Measurements from ENCODE around the gene GOLGA8B. TPM values are rescaled to one million over a fixed set of nuclear protein-coding genes. Genes with fewer than 3 reads are reported as not detected.

The GOLGA8B gene
- total and polyA plus RNA-seq, 12 donors = 4.0 to 80.6 (median 21.4) TPM

DNA sequence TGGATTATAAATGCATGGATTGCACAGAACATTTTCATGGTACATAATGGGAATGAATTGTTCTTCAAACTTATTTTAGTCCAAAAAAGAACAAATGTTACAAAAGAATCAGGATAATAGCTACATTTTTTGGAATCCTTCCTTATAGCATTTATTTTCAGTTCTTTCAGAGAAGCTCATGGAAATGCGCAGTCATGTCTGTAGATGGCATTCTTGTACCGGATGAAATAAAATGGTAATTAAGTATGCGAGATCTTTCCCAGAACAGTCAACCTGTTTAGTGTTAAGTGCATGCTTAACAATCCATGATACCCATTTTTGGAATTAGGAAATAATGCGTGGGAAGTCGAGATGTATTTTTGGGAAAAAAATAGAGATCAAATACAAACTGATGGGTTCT lies 38.2 kb upstream of the GOLGA8B start:
- ATAC-seq (peak in 1 of 8 donors; percentile 50), DNase-seq (no peak)
- Histone ChIP-seq H3K9me3 (no peaks in the 10 kb centered on the region), H3K4me3 (no peak overlapping the region), H3K27me3 (peaks cover 0 to 7% (median 0%) of the 10 kb centered on the region in 7 donors), H3K4me1 (peaks cover 0 to 17% (median 6%) of the 10 kb centered on the region in 9 donors), H3K36me3 (no peaks in the 10 kb centered on the region), H3K27ac (no peak overlapping the region)
- WGBS, 2 donors = 41 to 53% methylated on average over 5 of the region's 5 CpGs
- intact Hi-C loops (cut with DNase I) = loop anchor here in 9 of 10 donors (2.0 to 10.0 kb wide), 4 partner anchors 293 to 301 kb away; no protein-coding TSS in a partner anchor
- TF ChIP-seq, protein P1, sequence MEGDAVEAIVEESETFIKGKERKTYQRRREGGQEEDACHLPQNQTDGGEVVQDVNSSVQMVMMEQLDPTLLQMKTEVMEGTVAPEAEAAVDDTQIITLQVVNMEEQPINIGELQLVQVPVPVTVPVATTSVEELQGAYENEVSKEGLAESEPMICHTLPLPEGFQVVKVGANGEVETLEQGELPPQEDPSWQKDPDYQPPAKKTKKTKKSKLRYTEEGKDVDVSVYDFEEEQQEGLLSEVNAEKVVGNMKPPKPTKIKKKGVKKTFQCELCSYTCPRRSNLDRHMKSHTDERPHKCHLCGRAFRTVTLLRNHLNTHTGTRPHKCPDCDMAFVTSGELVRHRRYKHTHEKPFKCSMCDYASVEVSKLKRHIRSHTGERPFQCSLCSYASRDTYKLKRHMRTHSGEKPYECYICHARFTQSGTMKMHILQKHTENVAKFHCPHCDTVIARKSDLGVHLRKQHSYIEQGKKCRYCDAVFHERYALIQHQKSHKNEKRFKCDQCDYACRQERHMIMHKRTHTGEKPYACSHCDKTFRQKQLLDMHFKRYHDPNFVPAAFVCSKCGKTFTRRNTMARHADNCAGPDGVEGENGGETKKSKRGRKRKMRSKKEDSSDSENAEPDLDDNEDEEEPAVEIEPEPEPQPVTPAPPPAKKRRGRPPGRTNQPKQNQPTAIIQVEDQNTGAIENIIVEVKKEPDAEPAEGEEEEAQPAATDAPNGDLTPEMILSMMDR (IDR thresholded peaks at IDR 0.05) = peak; percentile 11 to 63 (median 40)

DNA sequence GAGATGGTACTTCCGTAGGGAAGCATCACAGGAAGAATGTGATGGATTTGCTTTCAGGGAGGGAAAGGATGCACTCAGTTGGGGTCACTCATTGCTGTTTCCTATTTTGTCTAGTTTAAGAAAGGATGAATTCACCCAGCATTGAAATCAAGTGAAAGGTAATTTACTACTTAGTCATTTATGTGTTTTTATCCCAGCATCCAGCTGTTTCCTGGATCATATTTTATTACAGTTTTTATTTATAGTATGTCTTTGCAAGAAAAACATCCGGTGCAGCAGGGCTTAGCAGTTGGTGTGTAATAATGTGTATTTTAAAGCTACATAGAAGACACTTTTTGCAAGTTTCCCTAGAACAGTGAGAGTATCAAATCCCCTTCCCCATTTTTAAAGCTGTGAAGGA lies 37.4 kb upstream of the GOLGA8B start:
- H3K27me3 ChIP-seq = peaks cover 0 to 7% (median 0%) of the 10 kb centered on the region in 7 donors
- H3K27ac ChIP-seq = no peak overlapping the region
- ATAC-seq (no peak), DNase-seq (no peak)
- intact Hi-C loops (cut with DNase I) = loop anchor here in 9 of 10 donors (2.0 to 10.0 kb wide), 4 partner anchors 294 to 301 kb away; no protein-coding TSS in a partner anchor
- no peak overlapping the region for H3K4me3 ChIP-seq
- 34 to 46% methylated on average over 2 of the region's 2 CpGs for WGBS, 2 donors
- H3K9me3 ChIP-seq = no peaks in the 10 kb centered on the region
- no peaks in the 10 kb centered on the region for H3K36me3 ChIP-seq
- H3K4me1 ChIP-seq = peaks cover 0 to 17% (median 6%) of the 10 kb centered on the region in 9 donors
- TF ChIP-seq, protein P1 (IDR thresholded peaks at IDR 0.05) = no peak

DNA sequence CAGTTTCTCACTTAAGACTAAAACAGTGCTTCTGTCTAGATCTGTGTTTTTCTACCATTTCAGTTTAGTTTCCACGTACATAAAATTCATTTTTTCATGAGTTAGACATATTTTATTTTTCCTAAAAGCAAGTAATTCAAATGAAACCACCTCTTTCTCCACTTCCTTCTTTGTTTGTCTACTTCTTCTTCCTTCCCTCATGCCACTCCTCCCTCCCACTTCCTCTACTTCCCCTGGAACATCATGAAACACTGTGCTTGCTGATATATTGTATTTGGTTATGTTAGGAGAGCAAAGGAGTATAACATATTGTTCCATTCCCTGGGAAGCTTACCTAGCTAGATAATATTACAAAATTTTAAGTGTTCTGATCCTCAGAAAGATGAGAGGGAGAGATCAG lies 36.7 kb upstream of the GOLGA8B start:
- no peaks in the 10 kb centered on the region for H3K9me3 ChIP-seq
- H3K4me1 ChIP-seq = peaks cover 0 to 17% (median 6%) of the 10 kb centered on the region in 9 donors
- 0 to 33% methylated on average over 1 of the region's 1 CpG for WGBS, 2 donors
- H3K27me3 ChIP-seq = peaks cover 0 to 7% (median 0%) of the 10 kb centered on the region in 7 donors
- DNase-seq (no peak), ATAC-seq (no peak)
- TF ChIP-seq, protein P1 (IDR thresholded peaks at IDR 0.05) = no peak
- H3K27ac ChIP-seq = no peak overlapping the region
- H3K36me3 ChIP-seq = no peaks in the 10 kb centered on the region
- no peak overlapping the region for H3K4me3 ChIP-seq
- intact Hi-C loops (cut with DNase I) = loop anchor here in 9 of 10 donors (2.0 to 10.0 kb wide), 4 partner anchors 295 to 302 kb away; no protein-coding TSS in a partner anchor

DNA sequence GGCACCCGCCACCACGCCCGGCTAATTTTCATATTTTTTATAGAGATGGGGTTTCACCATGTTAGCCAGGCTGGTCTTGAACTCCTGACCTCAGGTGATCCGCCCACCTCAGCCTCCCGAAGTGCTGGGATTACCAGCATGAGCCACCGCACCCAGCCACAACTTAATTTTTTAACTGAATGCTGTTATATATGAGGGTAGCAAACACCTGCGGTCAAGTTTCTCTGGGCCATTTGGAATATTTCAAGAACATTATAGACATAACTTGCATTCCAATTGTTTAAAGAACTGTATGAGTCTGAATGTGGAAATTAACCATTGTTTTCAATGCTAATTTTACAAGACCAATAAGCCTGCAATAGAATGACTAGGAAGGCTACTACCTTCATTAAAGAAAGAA lies 35.7 kb upstream of the GOLGA8B start:
- peaks cover 0 to 7% (median 0%) of the 10 kb centered on the region in 7 donors for H3K27me3 ChIP-seq
- H3K27ac ChIP-seq = no peak overlapping the region
- TF ChIP-seq, protein P1 (IDR thresholded peaks at IDR 0.05) = no peak
- no peaks in the 10 kb centered on the region for H3K9me3 ChIP-seq
- 93 to 95% methylated on average over 7 of the region's 7 CpGs for WGBS, 2 donors
- H3K4me3 ChIP-seq = no peak overlapping the region
- no peaks in the 10 kb centered on the region for H3K36me3 ChIP-seq
- intact Hi-C loops (cut with DNase I) = loop anchor here in 1 of 10 donors (10.0 kb wide), 1 partner anchor 56 kb away; no protein-coding TSS in a partner anchor
- peaks cover 0 to 17% (median 6%) of the 10 kb centered on the region in 9 donors for H3K4me1 ChIP-seq
- DNase-seq = no peak
- no peak for ATAC-seq

Data from heart right ventricle (tissue), 16 donors.